ENCODE data around the gene IRGC. TPM values are rescaled to one million over a fixed set of nuclear protein-coding genes. Genes with fewer than 3 reads are reported as not detected.

Gene IRGC
- total and polyA plus RNA-seq, 2 donors (not counting 3 experiments of a cell fraction or from before 2014, with no cell fraction given): not detected

DNA sequence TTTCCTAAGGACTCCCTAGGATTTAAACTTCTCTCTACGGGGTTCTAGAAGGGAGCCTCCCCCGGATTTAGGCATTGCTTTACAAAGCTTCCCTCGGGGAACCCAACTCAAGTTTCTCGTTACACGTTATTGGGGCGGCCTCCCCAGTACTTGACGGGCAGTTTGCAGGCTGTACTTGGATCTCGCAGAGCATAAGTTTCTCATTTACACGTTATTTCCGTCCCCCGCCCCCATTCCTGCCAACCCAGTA lies 38.3 kb downstream of the IRGC start:
- FAIRE-seq (no peak), DNase-seq (ENCODE audit: low read depth, low spot score) (no peak)
- Histone ChIP-seq H3K9me1 (replicated peaks; ENCODE audit: control insufficient read depth, extremely low read depth, insufficient read depth, low read length) (no peaks in the 10 kb centered on the region), H2AFZ (ENCODE audit: low read depth, low read length) (peak overlapping the region; percentile 35), H3K27me3 (ENCODE audit: control insufficient read depth in 2 of 2, insufficient read depth in 2 of 2, low read length in 2 of 2) (no peaks in the 10 kb centered on the region), H3K4me1 (ENCODE audit: control insufficient read depth, extremely low read depth, insufficient read depth, low read length) (peaks cover 29% of the 10 kb centered on the region), H3K9ac (replicated peaks; ENCODE audit: extremely low read depth, insufficient read depth, low read length) (peak overlapping the region; percentile 98), H3K9me3 (replicated peaks; ENCODE audit: control insufficient read depth, insufficient read depth, low read length) (no peaks in the 10 kb centered on the region), H4K20me1 (replicated peaks; ENCODE audit: control insufficient read depth, extremely low read depth, insufficient read depth, low read length) (no peaks in the 10 kb centered on the region), H3K79me2 (ENCODE audit: control insufficient read depth, insufficient read depth, low read length) (peaks cover 25% of the 10 kb centered on the region), H3K27ac (ENCODE audit: insufficient read depth, low read depth, low read length) (peak overlapping the region; percentile 97), H3K4me3 (replicated peaks in 1 of 3; ENCODE audit: insufficient read depth in 1 of 3, low read depth in 1 of 3, low read length in 3 of 3) (peak overlapping the region; percentile 67 to 92 (median 74)), H3K36me3 (ENCODE audit: control insufficient read depth in 2 of 2, extremely low read depth in 1 of 2, insufficient read depth in 2 of 2, low read length in 2 of 2) (peaks cover 11 to 18% of the 10 kb centered on the region in 2 experiments), H3K4me2 (ENCODE audit: insufficient read depth, low read length) (peak overlapping the region; percentile 93)
- BruUV-seq (replicated peaks): no TSS peak
- TF ChIP-seq POLR2AphosphoS5 (IDR thresholded peaks at IDR 0.05; ENCODE audit: insufficient read depth, low read depth, low read length) (no peak), GATA2 (IDR thresholded peaks at IDR 0.05; ENCODE audit: insufficient read depth, insufficient read length, low read depth, low read length) (no peak), FOS (IDR thresholded peaks at IDR 0.05; ENCODE audit: borderline replicate concordance, insufficient read depth, low read length) (no peak), EZH2 (IDR thresholded peaks at IDR 0.05; ENCODE audit: borderline replicate concordance, low read depth, low read length, severe bottlenecking) (no peak), MYC (IDR thresholded peaks at IDR 0.05; ENCODE audit: low read depth, low read length) (no peak), JUN (IDR thresholded peaks at IDR 0.05; ENCODE audit: borderline replicate concordance, insufficient read depth, insufficient read length, low read depth) (no peak), POLR2A (IDR thresholded peaks at IDR 0.05; ENCODE audit: low read depth, low read length) (no peak)
- TF ChIP-seq, protein P1, sequence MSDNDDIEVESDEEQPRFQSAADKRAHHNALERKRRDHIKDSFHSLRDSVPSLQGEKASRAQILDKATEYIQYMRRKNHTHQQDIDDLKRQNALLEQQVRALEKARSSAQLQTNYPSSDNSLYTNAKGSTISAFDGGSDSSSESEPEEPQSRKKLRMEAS (IDR thresholded peaks at IDR 0.05; ENCODE audit: insufficient read depth, insufficient read length): no peak
- TF ChIP-seq, protein P2, sequence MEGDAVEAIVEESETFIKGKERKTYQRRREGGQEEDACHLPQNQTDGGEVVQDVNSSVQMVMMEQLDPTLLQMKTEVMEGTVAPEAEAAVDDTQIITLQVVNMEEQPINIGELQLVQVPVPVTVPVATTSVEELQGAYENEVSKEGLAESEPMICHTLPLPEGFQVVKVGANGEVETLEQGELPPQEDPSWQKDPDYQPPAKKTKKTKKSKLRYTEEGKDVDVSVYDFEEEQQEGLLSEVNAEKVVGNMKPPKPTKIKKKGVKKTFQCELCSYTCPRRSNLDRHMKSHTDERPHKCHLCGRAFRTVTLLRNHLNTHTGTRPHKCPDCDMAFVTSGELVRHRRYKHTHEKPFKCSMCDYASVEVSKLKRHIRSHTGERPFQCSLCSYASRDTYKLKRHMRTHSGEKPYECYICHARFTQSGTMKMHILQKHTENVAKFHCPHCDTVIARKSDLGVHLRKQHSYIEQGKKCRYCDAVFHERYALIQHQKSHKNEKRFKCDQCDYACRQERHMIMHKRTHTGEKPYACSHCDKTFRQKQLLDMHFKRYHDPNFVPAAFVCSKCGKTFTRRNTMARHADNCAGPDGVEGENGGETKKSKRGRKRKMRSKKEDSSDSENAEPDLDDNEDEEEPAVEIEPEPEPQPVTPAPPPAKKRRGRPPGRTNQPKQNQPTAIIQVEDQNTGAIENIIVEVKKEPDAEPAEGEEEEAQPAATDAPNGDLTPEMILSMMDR (IDR thresholded peaks at IDR 0.05; ENCODE audit: extremely low read depth in 1 of 2, insufficient read depth in 1 of 2, low read depth in 1 of 2, low read length in 2 of 2): no peak
- CTCF ChIA-PET: interaction anchor here (0.7 to 6.2 kb wide), 13 partner anchors 9 to 86 kb away, joined by 3 to 55 read pairs (median 5); no protein-coding TSS in a partner anchor
- POLR2A ChIA-PET: interaction anchor here (1.5 to 1.8 kb wide), 2 partner anchors 28 to 86 kb away, joined by 3 to 4 read pairs; no protein-coding TSS in a partner anchor
- dilution Hi-C loops (cut with MboI; ENCODE audit: extremely low pct_ligation_motif_present, low sequenced_read_pairs): no loop called here
- intact Hi-C loops (cut with micrococcal nuclease): loop anchor here (10.0 kb wide), 1 partner anchor 361 kb away; the partner anchor contains the start of gene ZNF225

Data from endothelial cell of umbilical vein (primary cell).